Measurements from ENCODE around the gene FAM163A. TPM values are rescaled to one million over a fixed set of nuclear protein-coding genes. Genes with fewer than 3 reads are reported as not detected.

The FAM163A gene
- total RNA-seq, 5 donors from 2014 or later (not counting 1 experiment from before 2014, with no cell fraction given) = 0.25 TPM; not detected in 4

DNA sequence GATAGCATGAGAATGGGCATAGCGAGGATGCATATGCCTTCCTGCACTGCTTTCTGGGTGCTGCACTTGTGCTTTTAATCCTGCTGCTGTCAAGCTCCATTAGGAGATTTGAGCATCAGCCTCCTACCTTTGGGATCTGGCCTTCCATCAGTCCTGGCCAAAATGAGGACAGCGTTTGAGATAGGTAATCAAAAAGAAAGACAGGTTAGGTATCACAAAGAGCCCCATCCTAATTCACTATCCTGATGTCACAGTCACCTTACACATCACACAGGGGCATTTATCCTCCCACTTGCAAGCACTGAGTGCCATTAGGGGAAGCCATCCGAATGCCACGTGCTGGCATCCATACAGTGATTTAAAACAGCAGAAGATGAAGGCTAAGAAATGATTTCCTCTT is 13.2 kb upstream of the FAM163A start:
- 89% methylated on average over 1 of the region's 4 CpGs for WGBS (ENCODE audit: insufficient coverage)
- no peaks in the 10 kb centered on the region for H3K9me3 Mint-ChIP-seq
- no peak for DNase-seq
- H3K27me3 ChIP-seq (replicated peaks in 1 of 2; ENCODE audit: control insufficient read depth in 2 of 2, extremely low read depth in 1 of 2, insufficient read depth in 2 of 2, low read length in 1 of 2) = peaks cover 2 to 4% of the 10 kb centered on the region in 2 experiments
- peaks cover 16 to 29% of the 10 kb centered on the region in 2 donors for H3K27me3 Mint-ChIP-seq
- ATAC-seq (replicated peaks in 1 of 4) = no peak
- no peaks in the 10 kb centered on the region for H3K4me1 ChIP-seq (ENCODE audit: control insufficient read depth in 1 of 2, extremely low read depth in 1 of 2, insufficient read depth in 2 of 2, low read length in 2 of 2)
- H3K27ac Mint-ChIP-seq = no peak overlapping the region
- CTCF ChIA-PET = interaction anchor here (0.6 to 1.2 kb wide), 3 partner anchors 23 to 235 kb away, joined by 3 to 4 read pairs (median 3); no protein-coding TSS in a partner anchor
- no peaks in the 10 kb centered on the region for H3K9me3 ChIP-seq
- no peaks in the 10 kb centered on the region for H3K36me3 ChIP-seq (ENCODE audit: control insufficient read depth in 2 of 2, extremely low read depth in 1 of 2, insufficient read depth in 1 of 2, low read length in 1 of 2)
- H3K4me3 Mint-ChIP-seq = no peak overlapping the region
- H3K4me1 Mint-ChIP-seq = no peaks in the 10 kb centered on the region
- no peak overlapping the region for H3K27ac ChIP-seq (ENCODE audit: low read length)
- POLR2A ChIA-PET = interaction anchor here in 1 of 2 donors (0.6 kb wide), 1 partner anchor 238 kb away, joined by 3 read pairs; no protein-coding TSS in a partner anchor
- H3K36me3 Mint-ChIP-seq = no peaks in the 10 kb centered on the region
- no peak overlapping the region for H3K4me3 ChIP-seq (ENCODE audit: control insufficient read depth in 1 of 2, extremely low read depth in 1 of 2, low read length in 1 of 2)

DNA sequence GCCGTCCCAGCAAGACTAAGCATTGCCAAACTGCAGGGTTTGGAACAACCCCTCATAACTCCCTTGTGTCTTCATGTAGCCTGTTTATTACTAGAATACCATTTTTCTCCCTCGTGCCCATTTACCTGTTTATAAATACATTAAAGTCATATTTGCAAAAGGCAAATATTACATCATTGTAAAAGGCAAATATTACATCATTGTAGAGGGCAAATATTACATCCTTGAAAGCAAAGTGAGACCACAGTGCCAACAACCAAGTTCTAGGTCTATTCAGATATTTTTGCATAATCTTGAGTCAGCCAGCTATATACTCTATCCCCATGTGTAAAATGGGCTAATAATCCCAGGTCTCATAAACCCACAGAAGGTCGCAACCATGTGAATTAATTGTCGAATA is 11.4 kb upstream of the FAM163A start:
- Mint-ChIP-seq H3K9me3 (no peaks in the 10 kb centered on the region), H3K27me3 (peaks cover 25 to 36% of the 10 kb centered on the region in 2 donors), H3K27ac (no peak overlapping the region), H3K36me3 (no peaks in the 10 kb centered on the region), H3K4me3 (no peak overlapping the region), H3K4me1 (no peaks in the 10 kb centered on the region)
- no peaks in the 10 kb centered on the region for H3K9me3 ChIP-seq
- no peaks in the 10 kb centered on the region for H3K4me1 ChIP-seq (ENCODE audit: control insufficient read depth in 1 of 2, extremely low read depth in 1 of 2, insufficient read depth in 2 of 2, low read length in 2 of 2)
- ATAC-seq (replicated peaks in 1 of 4) (no peak), DNase-seq (no peak)
- no peak overlapping the region for H3K4me3 ChIP-seq (ENCODE audit: control insufficient read depth in 1 of 2, extremely low read depth in 1 of 2, low read length in 1 of 2)
- no CpG with 5 or more reads among the region's 4 CpGs for WGBS (ENCODE audit: insufficient coverage)
- no peaks in the 10 kb centered on the region for H3K36me3 ChIP-seq (ENCODE audit: control insufficient read depth in 2 of 2, extremely low read depth in 1 of 2, insufficient read depth in 1 of 2, low read length in 1 of 2)
- H3K27ac ChIP-seq (ENCODE audit: low read length) = no peak overlapping the region
- ChIA-PET CTCF (interaction anchor here in 1 of 2 donors (0.5 to 1.5 kb wide), 2 partner anchors 25 to 50 kb away, joined by 3 to 5 read pairs; no protein-coding TSS in a partner anchor), POLR2A (no interaction called here)
- H3K27me3 ChIP-seq (replicated peaks in 1 of 2; ENCODE audit: control insufficient read depth in 2 of 2, extremely low read depth in 1 of 2, insufficient read depth in 2 of 2, low read length in 1 of 2) = peaks cover 2 to 9% of the 10 kb centered on the region in 2 experiments

GRCh38 chr1:179742291-179742690 is 800 bp upstream of the FAM163A start:
- DNase-seq (no peak), ATAC-seq (replicated peaks in 1 of 4) (no peak)
- Histone ChIP-seq H3K4me3 (ENCODE audit: control insufficient read depth in 1 of 2, extremely low read depth in 1 of 2, low read length in 1 of 2) (no peak overlapping the region), H3K27me3 (replicated peaks in 1 of 2; ENCODE audit: control insufficient read depth in 2 of 2, extremely low read depth in 1 of 2, insufficient read depth in 2 of 2, low read length in 1 of 2) (peaks cover 26 to 31% of the 10 kb centered on the region in 2 experiments), H3K27ac (ENCODE audit: low read length) (no peak overlapping the region), H3K36me3 (ENCODE audit: control insufficient read depth in 2 of 2, extremely low read depth in 1 of 2, insufficient read depth in 1 of 2, low read length in 1 of 2) (no peaks in the 10 kb centered on the region), H3K9me3 (no peaks in the 10 kb centered on the region), H3K4me1 (ENCODE audit: control insufficient read depth in 1 of 2, extremely low read depth in 1 of 2, insufficient read depth in 2 of 2, low read length in 2 of 2) (peaks cover 0 to 6% of the 10 kb centered on the region in 2 experiments)
- POLR2A ChIA-PET = interaction anchor here in 1 of 2 donors (0.9 kb wide), 1 partner anchor 48 kb away, joined by 3 read pairs; no protein-coding TSS in a partner anchor
- WGBS (ENCODE audit: insufficient coverage) = 41% methylated on average over 8 of the region's 10 CpGs
- peaks cover 70 to 73% of the 10 kb centered on the region in 2 donors for H3K27me3 Mint-ChIP-seq
- peak overlapping the region; percentile 59 to 75 (median 62) for H3K4me3 Mint-ChIP-seq
- H3K4me1 Mint-ChIP-seq = peaks cover 9 to 13% (median 12%) of the 10 kb centered on the region in 3 donors
- CTCF ChIA-PET = interaction anchor here in 1 of 2 donors (0.6 kb wide), 1 partner anchor 36 kb away, joined by 3 read pairs; no protein-coding TSS in a partner anchor
- no peaks in the 10 kb centered on the region for H3K9me3 Mint-ChIP-seq
- no peaks in the 10 kb centered on the region for H3K36me3 Mint-ChIP-seq
- peak overlapping the region in 1 of 2 donors; percentile 6 for H3K27ac Mint-ChIP-seq

DNA sequence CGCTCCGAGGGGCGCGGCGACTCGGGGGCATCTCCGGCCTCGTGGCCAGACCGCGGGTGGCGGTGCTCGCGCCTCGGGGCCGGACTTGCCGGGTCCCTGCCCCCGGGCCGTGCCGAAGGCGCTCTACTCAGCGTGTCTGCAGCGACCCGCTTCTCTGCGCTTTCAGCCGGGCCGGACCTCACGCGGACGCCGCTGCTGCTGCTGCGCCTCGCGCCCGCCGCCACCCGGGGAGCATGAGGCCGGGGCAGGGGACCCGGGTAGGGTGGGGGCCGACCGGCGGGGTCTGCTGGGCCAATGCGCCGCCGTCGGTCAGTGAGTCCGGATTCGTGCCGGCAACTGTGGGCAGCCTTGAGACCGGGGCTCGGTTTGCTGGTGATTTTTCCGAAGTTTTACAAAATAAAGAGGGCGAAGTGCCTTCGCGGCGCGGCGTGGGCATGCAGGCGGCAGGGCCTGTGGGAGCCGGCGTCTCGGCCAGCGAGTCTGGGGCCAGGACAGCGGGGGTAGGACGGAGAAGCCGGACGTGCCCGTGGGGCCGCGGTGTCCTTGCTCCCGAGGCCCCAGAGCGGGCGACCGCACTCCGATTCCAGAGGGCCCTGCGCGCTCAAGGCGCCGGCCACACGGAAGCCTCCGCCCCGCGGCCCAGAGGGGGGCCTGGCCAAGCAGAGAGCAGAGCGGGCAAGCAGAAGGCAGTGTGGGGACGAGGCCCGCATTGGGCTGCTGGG is 749 bp downstream of the FAM163A start:
- Histone ChIP-seq H3K4me3 (ENCODE audit: control insufficient read depth in 1 of 2, extremely low read depth in 1 of 2, low read length in 1 of 2) (no peak overlapping the region), H3K4me1 (ENCODE audit: control insufficient read depth in 1 of 2, extremely low read depth in 1 of 2, insufficient read depth in 2 of 2, low read length in 2 of 2) (peaks cover 0 to 6% of the 10 kb centered on the region in 2 experiments), H3K27me3 (replicated peaks in 1 of 2; ENCODE audit: control insufficient read depth in 2 of 2, extremely low read depth in 1 of 2, insufficient read depth in 2 of 2, low read length in 1 of 2) (peaks cover 31 to 32% of the 10 kb centered on the region in 2 experiments), H3K27ac (ENCODE audit: low read length) (no peak overlapping the region), H3K36me3 (ENCODE audit: control insufficient read depth in 2 of 2, extremely low read depth in 1 of 2, insufficient read depth in 1 of 2, low read length in 1 of 2) (no peaks in the 10 kb centered on the region), H3K9me3 (no peaks in the 10 kb centered on the region)
- POLR2A ChIA-PET = no interaction called here
- no peak overlapping the region for H3K27ac Mint-ChIP-seq
- H3K9me3 Mint-ChIP-seq = no peaks in the 10 kb centered on the region
- H3K27me3 Mint-ChIP-seq = peaks cover 68 to 70% of the 10 kb centered on the region in 2 donors
- 6% methylated on average over 85 of the region's 85 CpGs for WGBS (ENCODE audit: insufficient coverage)
- peak in 1 of 35 experiments; percentile 3 for DNase-seq
- H3K36me3 Mint-ChIP-seq = no peaks in the 10 kb centered on the region
- peak overlapping the region in 1 of 3 donors; percentile 38 for H3K4me3 Mint-ChIP-seq
- CTCF ChIA-PET = no interaction called here
- no peak for ATAC-seq (replicated peaks in 1 of 4)
- peaks cover 9 to 13% (median 12%) of the 10 kb centered on the region in 3 donors for H3K4me1 Mint-ChIP-seq

- peaks cover 9 to 13% (median 12%) of the 10 kb centered on the region in 3 donors for H3K4me1 Mint-ChIP-seq
- 58% methylated on average over 37 of the region's 37 CpGs for WGBS (ENCODE audit: insufficient coverage)
- CTCF ChIA-PET = no interaction called here
Measured at GRCh38 chr1:179744401-179745130, 1.5 kb downstream of the FAM163A start.

DNA sequence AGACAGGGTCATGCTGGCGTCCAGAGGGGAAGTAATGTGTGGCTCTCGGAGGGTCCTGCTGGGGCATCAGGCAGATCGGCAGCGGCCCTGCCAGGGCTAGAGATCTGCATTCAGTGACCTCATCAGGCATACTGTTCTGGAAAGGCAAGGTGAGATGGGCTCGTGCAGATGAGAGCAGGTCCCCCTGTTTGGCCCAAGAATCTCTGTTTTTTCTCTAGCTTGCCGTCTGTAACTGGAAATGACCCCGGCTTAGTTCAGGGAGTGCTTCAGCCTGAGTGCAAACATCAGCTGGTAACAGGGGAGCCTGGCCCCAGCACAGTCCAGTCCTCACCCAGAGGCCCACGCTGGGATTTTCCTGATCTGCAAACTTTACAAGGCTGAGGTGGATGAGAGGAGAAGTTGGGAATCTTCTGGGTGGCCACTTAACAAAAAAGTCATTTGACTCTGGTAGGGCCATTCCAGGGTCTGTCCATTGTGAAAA is 2.1 kb downstream of the FAM163A start:
- no peak overlapping the region for H3K27ac Mint-ChIP-seq
- peak overlapping the region in 1 of 3 donors; percentile 49 for H3K4me3 Mint-ChIP-seq
- H3K4me1 Mint-ChIP-seq = peaks cover 9 to 13% (median 12%) of the 10 kb centered on the region in 3 donors
- H3K27me3 ChIP-seq (replicated peaks in 1 of 2; ENCODE audit: control insufficient read depth in 2 of 2, extremely low read depth in 1 of 2, insufficient read depth in 2 of 2, low read length in 1 of 2) = peaks cover 31 to 32% of the 10 kb centered on the region in 2 experiments
- WGBS (ENCODE audit: insufficient coverage) = 82% methylated on average over 8 of the region's 8 CpGs
- DNase-seq (no peak), ATAC-seq (replicated peaks in 1 of 4) (no peak)
- ChIA-PET POLR2A (no interaction called here), CTCF (interaction anchor here in 1 of 2 donors (0.5 kb wide), 1 partner anchor 70 kb away, joined by 4 read pairs; no protein-coding TSS in a partner anchor)
- H3K4me3 ChIP-seq (ENCODE audit: control insufficient read depth in 1 of 2, extremely low read depth in 1 of 2, low read length in 1 of 2) = no peak overlapping the region
- no peaks in the 10 kb centered on the region for H3K36me3 ChIP-seq (ENCODE audit: control insufficient read depth in 2 of 2, extremely low read depth in 1 of 2, insufficient read depth in 1 of 2, low read length in 1 of 2)
- H3K4me1 ChIP-seq (ENCODE audit: control insufficient read depth in 1 of 2, extremely low read depth in 1 of 2, insufficient read depth in 2 of 2, low read length in 2 of 2) = peaks cover 0 to 6% of the 10 kb centered on the region in 2 experiments
- H3K9me3 Mint-ChIP-seq = no peaks in the 10 kb centered on the region
- H3K27ac ChIP-seq (ENCODE audit: low read length) = no peak overlapping the region
- H3K36me3 Mint-ChIP-seq = no peaks in the 10 kb centered on the region
- H3K27me3 Mint-ChIP-seq = peaks cover 60 to 64% of the 10 kb centered on the region in 2 donors
- no peaks in the 10 kb centered on the region for H3K9me3 ChIP-seq

More at GRCh38 chr1:179744401-179745130, 1.5 kb downstream of the FAM163A start:
- Mint-ChIP-seq H3K9me3 (no peaks in the 10 kb centered on the region), H3K27ac (no peak overlapping the region), H3K36me3 (no peaks in the 10 kb centered on the region), H3K27me3 (peaks cover 64 to 70% of the 10 kb centered on the region in 2 donors), H3K4me3 (peak overlapping the region in 1 of 3 donors; percentile 49)
- no peak for DNase-seq
- Histone ChIP-seq H3K4me1 (ENCODE audit: control insufficient read depth in 1 of 2, extremely low read depth in 1 of 2, insufficient read depth in 2 of 2, low read length in 2 of 2) (peaks cover 0 to 6% of the 10 kb centered on the region in 2 experiments), H3K9me3 (no peaks in the 10 kb centered on the region), H3K36me3 (ENCODE audit: control insufficient read depth in 2 of 2, extremely low read depth in 1 of 2, insufficient read depth in 1 of 2, low read length in 1 of 2) (no peaks in the 10 kb centered on the region), H3K27ac (ENCODE audit: low read length) (no peak overlapping the region), H3K4me3 (ENCODE audit: control insufficient read depth in 1 of 2, extremely low read depth in 1 of 2, low read length in 1 of 2) (no peak overlapping the region), H3K27me3 (replicated peaks in 1 of 2; ENCODE audit: control insufficient read depth in 2 of 2, extremely low read depth in 1 of 2, insufficient read depth in 2 of 2, low read length in 1 of 2) (peaks cover 31 to 32% of the 10 kb centered on the region in 2 experiments)
- POLR2A ChIA-PET = no interaction called here
- no peak for ATAC-seq (replicated peaks in 1 of 4)

All from T-cell (primary cell).